ENCODE measurements around the gene COASY.

COASY gene

GRCh38 chr17:42568341-42569111, 6.6 kb downstream of the COASY start:
- TF ChIP-seq TOX (CRISPR knock-in tag; IDR thresholded peaks at IDR 0.05; ENCODE audit: borderline replicate concordance): no peak
- TF ChIP-seq PPARA (CRISPR knock-in tag; IDR thresholded peaks at IDR 0.05; ENCODE audit: borderline replicate concordance): no peak
- no peak for TF ChIP-seq ZNF565 (CRISPR knock-in tag; conservative IDR thresholded peaks at IDR 0.05; ENCODE audit: low read depth)
- no peak for TF ChIP-seq BACH2 (CRISPR knock-in tag; IDR thresholded peaks at IDR 0.05; ENCODE audit: borderline replicate concordance)
- no peak for TF ChIP-seq ZNF70 (CRISPR knock-in tag; IDR thresholded peaks at IDR 0.05)
- no peak for TF ChIP-seq ZFP30 (CRISPR knock-in tag; IDR thresholded peaks at IDR 0.05)
- no peak for TF ChIP-seq SNAI2 (CRISPR knock-in tag; IDR thresholded peaks at IDR 0.05)
- no peak for TF ChIP-seq ARNTL (CRISPR knock-in tag; IDR thresholded peaks at IDR 0.05; ENCODE audit: borderline replicate concordance, low read depth)
- TF ChIP-seq ISL1 (CRISPR knock-in tag; IDR thresholded peaks at IDR 0.05): no peak
- no peak for TF ChIP-seq TCF4 (CRISPR knock-in tag; IDR thresholded peaks at IDR 0.05; ENCODE audit: borderline replicate concordance)
- TF ChIP-seq OSR1 (CRISPR knock-in tag; IDR thresholded peaks at IDR 0.05): no peak
- no peak for TF ChIP-seq GLIS3 (CRISPR knock-in tag; IDR thresholded peaks at IDR 0.05)
- TF ChIP-seq ZC3H10 (CRISPR knock-in tag; IDR thresholded peaks at IDR 0.05): no peak
- TF ChIP-seq ESRRG (CRISPR knock-in tag; IDR thresholded peaks at IDR 0.05): no peak
- ATAC-seq: no peak

GRCh38 chr17:42571435-42572225, 9.7 kb downstream of the COASY start:
- no peak for TF ChIP-seq TSHZ2 (CRISPR knock-in tag; IDR thresholded peaks at IDR 0.05)
- no peak for TF ChIP-seq ZFP3 (CRISPR knock-in tag; IDR thresholded peaks at IDR 0.05)
- no peak for TF ChIP-seq ARNTL (CRISPR knock-in tag; IDR thresholded peaks at IDR 0.05; ENCODE audit: borderline replicate concordance, low read depth)
- no peak for TF ChIP-seq ESRRG (CRISPR knock-in tag; IDR thresholded peaks at IDR 0.05)
- no peak for TF ChIP-seq CSDC2 (CRISPR knock-in tag; IDR thresholded peaks at IDR 0.05)
- TF ChIP-seq RARB (CRISPR knock-in tag; IDR thresholded peaks at IDR 0.05): no peak
- TF ChIP-seq OSR1 (CRISPR knock-in tag; IDR thresholded peaks at IDR 0.05): no peak
- no peak for TF ChIP-seq ZFP30 (CRISPR knock-in tag; IDR thresholded peaks at IDR 0.05)
- no peak for TF ChIP-seq POU6F1 (CRISPR knock-in tag; IDR thresholded peaks at IDR 0.05; ENCODE audit: borderline replicate concordance, low read depth)
- TF ChIP-seq ZC3H10 (CRISPR knock-in tag; IDR thresholded peaks at IDR 0.05): no peak
- no peak for TF ChIP-seq BACH2 (CRISPR knock-in tag; IDR thresholded peaks at IDR 0.05; ENCODE audit: borderline replicate concordance)
- TF ChIP-seq GLIS3 (CRISPR knock-in tag; IDR thresholded peaks at IDR 0.05): no peak
- no peak for TF ChIP-seq ZNF565 (CRISPR knock-in tag; conservative IDR thresholded peaks at IDR 0.05; ENCODE audit: low read depth)
- TF ChIP-seq SNAI2 (CRISPR knock-in tag; IDR thresholded peaks at IDR 0.05): no peak
- TF ChIP-seq, protein P1, sequence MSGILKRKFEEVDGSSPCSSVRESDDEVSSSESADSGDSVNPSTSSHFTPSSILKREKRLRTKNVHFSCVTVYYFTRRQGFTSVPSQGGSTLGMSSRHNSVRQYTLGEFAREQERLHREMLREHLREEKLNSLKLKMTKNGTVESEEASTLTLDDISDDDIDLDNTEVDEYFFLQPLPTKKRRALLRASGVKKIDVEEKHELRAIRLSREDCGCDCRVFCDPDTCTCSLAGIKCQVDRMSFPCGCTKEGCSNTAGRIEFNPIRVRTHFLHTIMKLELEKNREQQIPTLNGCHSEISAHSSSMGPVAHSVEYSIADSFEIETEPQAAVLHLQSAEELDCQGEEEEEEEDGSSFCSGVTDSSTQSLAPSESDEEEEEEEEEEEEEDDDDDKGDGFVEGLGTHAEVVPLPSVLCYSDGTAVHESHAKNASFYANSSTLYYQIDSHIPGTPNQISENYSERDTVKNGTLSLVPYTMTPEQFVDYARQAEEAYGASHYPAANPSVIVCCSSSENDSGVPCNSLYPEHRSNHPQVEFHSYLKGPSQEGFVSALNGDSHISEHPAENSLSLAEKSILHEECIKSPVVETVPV (CRISPR knock-in tag; IDR thresholded peaks at IDR 0.05): no peak
- ATAC-seq: no peak

GRCh38 chr17:42573095-42573494, 11.1 kb downstream of the COASY start:
- no peak for ATAC-seq

More at GRCh38 chr17:42573095-42573494, 11.1 kb downstream of the COASY start:
- TF ChIP-seq GLIS3 (CRISPR knock-in tag; IDR thresholded peaks at IDR 0.05): no peak
- TF ChIP-seq ISL1 (CRISPR knock-in tag; IDR thresholded peaks at IDR 0.05): no peak
- TF ChIP-seq CSDC2 (CRISPR knock-in tag; IDR thresholded peaks at IDR 0.05): no peak
- TF ChIP-seq ZFP30 (CRISPR knock-in tag; IDR thresholded peaks at IDR 0.05): no peak
- no peak for TF ChIP-seq ZFP3 (CRISPR knock-in tag; IDR thresholded peaks at IDR 0.05)
- TF ChIP-seq, protein P2, sequence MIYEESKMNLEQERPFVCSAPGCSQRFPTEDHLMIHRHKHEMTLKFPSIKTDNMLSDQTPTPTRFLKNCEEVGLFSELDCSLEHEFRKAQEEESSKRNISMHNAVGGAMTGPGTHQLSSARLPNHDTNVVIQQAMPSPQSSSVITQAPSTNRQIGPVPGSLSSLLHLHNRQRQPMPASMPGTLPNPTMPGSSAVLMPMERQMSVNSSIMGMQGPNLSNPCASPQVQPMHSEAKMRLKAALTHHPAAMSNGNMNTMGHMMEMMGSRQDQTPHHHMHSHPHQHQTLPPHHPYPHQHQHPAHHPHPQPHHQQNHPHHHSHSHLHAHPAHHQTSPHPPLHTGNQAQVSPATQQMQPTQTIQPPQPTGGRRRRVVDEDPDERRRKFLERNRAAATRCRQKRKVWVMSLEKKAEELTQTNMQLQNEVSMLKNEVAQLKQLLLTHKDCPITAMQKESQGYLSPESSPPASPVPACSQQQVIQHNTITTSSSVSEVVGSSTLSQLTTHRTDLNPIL (CRISPR knock-in tag; IDR thresholded peaks at IDR 0.05; ENCODE audit: low read depth): no peak

Data from SK-N-SH treated with all-trans-retinoic acid at 6 μM for 48 hours (cell line).